ENCODE measurements around the gene SLC39A5. TPM values are rescaled to one million over a fixed set of nuclear protein-coding genes. Genes with fewer than 3 reads are reported as not detected.

SLC39A5 gene
- total RNA-seq, 4 donors from 2014 or later = 0.29 to 1.8 (median 0.52) TPM; not detected in 1

- no peak overlapping the region for H3K27ac ChIP-seq
- H3K4me3 ChIP-seq = no peak overlapping the region
- H3K9me3 ChIP-seq = no peaks in the 10 kb centered on the region
- no peak for TF ChIP-seq POLR2A (IDR thresholded peaks at IDR 0.05)
- no peak for TF ChIP-seq CTCF (IDR thresholded peaks at IDR 0.05)
- H3K4me1 ChIP-seq = no peaks in the 10 kb centered on the region
- no peak for DNase-seq
- H3K27me3 ChIP-seq = no peaks in the 10 kb centered on the region
- no peaks in the 10 kb centered on the region for H3K36me3 ChIP-seq
- intact Hi-C loops (cut with DNase I; ENCODE audit: low total_unique reads) = no loop called here
Measured at GRCh38 chr12:56205445-56205844, 24.4 kb upstream of the SLC39A5 start.

GRCh38 chr12:56206452-56207166 is 23.2 kb upstream of the SLC39A5 start:
- intact Hi-C loops (cut with DNase I; ENCODE audit: low total_unique reads) = no loop called here
- Histone ChIP-seq H3K4me1 (no peaks in the 10 kb centered on the region), H3K9me3 (no peaks in the 10 kb centered on the region), H3K36me3 (no peaks in the 10 kb centered on the region), H3K4me3 (no peak overlapping the region), H3K27me3 (no peaks in the 10 kb centered on the region), H3K27ac (no peak overlapping the region)
- TF ChIP-seq POLR2A (IDR thresholded peaks at IDR 0.05) (no peak), CTCF (IDR thresholded peaks at IDR 0.05) (peak; percentile 39 to 49 (median 40))
- DNase-seq = peak; percentile 38 to 57

GRCh38 chr12:56208006-56208405 is 21.8 kb upstream of the SLC39A5 start:
- Histone ChIP-seq H3K9me3 (no peaks in the 10 kb centered on the region), H3K4me3 (no peak overlapping the region), H3K27me3 (no peaks in the 10 kb centered on the region), H3K27ac (no peak overlapping the region), H3K4me1 (no peaks in the 10 kb centered on the region), H3K36me3 (no peaks in the 10 kb centered on the region)
- no peak for DNase-seq
- TF ChIP-seq POLR2A (IDR thresholded peaks at IDR 0.05) (no peak), CTCF (IDR thresholded peaks at IDR 0.05) (no peak)
- intact Hi-C loops (cut with DNase I; ENCODE audit: low total_unique reads) = no loop called here

GRCh38 chr12:56212361-56212760 is 17.5 kb upstream of the SLC39A5 start:
- H3K27me3 ChIP-seq = no peaks in the 10 kb centered on the region
- no peak overlapping the region for H3K4me3 ChIP-seq
- intact Hi-C loops (cut with DNase I; ENCODE audit: low total_unique reads) = no loop called here
- no peak for DNase-seq
- H3K4me1 ChIP-seq = no peaks in the 10 kb centered on the region
- H3K36me3 ChIP-seq = no peaks in the 10 kb centered on the region
- no peak overlapping the region for H3K27ac ChIP-seq
- H3K9me3 ChIP-seq = no peaks in the 10 kb centered on the region
- no peak for TF ChIP-seq POLR2A (IDR thresholded peaks at IDR 0.05)
- TF ChIP-seq CTCF (IDR thresholded peaks at IDR 0.05) = no peak

- TF ChIP-seq POLR2A (IDR thresholded peaks at IDR 0.05) (no peak), CTCF (IDR thresholded peaks at IDR 0.05) (no peak)
- H3K36me3 ChIP-seq = no peaks in the 10 kb centered on the region
- no peaks in the 10 kb centered on the region for H3K4me1 ChIP-seq
- no peak overlapping the region for H3K4me3 ChIP-seq
- intact Hi-C loops (cut with DNase I; ENCODE audit: low total_unique reads) = no loop called here
- H3K27me3 ChIP-seq = no peaks in the 10 kb centered on the region
- no peak overlapping the region for H3K27ac ChIP-seq
- no peaks in the 10 kb centered on the region for H3K9me3 ChIP-seq
- DNase-seq = no peak
Measured at GRCh38 chr12:56213878-56214277, 16.0 kb upstream of the SLC39A5 start.

Data from uterus (tissue), 4 donors.